ENCODE results near the gene OR2T2.
"Not testable (repeated sequence)": the region's sequence is repeated elsewhere in the genome, so short reads cannot be mapped to it uniquely, and the experiment has no call there.

Gene OR2T2

GRCh38 chr1:248445399-248445798 is at the start of gene OR2T2:
OR2T2 (plus strand) TSS chr1:248445637; CDS start chr1:248452798, 7,161 bp downstream.
- not testable (repeated sequence) for DNase-seq (ENCODE audit: low read depth)

GRCh38 chr1:248402748-248403147 is 42.7 kb upstream of the OR2T2 start, which contains the start of gene OR2T1:
OR2T1 (plus strand) TSS chr1:248403048; CDS start chr1:248406148, 3,100 bp downstream.
- DNase-seq (ENCODE audit: low read depth), result no peak

- no peak for DNase-seq (ENCODE audit: low read depth)
These were observed 41.4 kb upstream of the OR2T2 start for GRCh38 chr1:248404024-248404423.

GRCh38 chr1:248406721-248407692 is 38.4 kb upstream of the OR2T2 start:
- no peak for DNase-seq (ENCODE audit: low read depth)

- no peak for DNase-seq (ENCODE audit: low read depth)
These were observed 29.2 kb upstream of the OR2T2 start for GRCh38 chr1:248416226-248416625.

- no peak for DNase-seq (ENCODE audit: low read depth)
These were observed 27.6 kb upstream of the OR2T2 start for GRCh38 chr1:248417854-248418253.

- DNase-seq (ENCODE audit: low read depth), result no peak
These were observed 24.1 kb upstream of the OR2T2 start for GRCh38 chr1:248421384-248421783.

GRCh38 chr1:248427526-248428191 is 17.8 kb upstream of the OR2T2 start:
- DNase-seq (ENCODE audit: low read depth), result not testable (repeated sequence)

GRCh38 chr1:248428192-248428533 is 17.3 kb upstream of the OR2T2 start:
- not testable (repeated sequence) for DNase-seq (ENCODE audit: low read depth)

GRCh38 chr1:248431683-248432082 is 13.8 kb upstream of the OR2T2 start:
- DNase-seq (ENCODE audit: low read depth), result not testable (repeated sequence)

- not testable (repeated sequence) for DNase-seq (ENCODE audit: low read depth)
These were observed 13.2 kb upstream of the OR2T2 start for GRCh38 chr1:248432201-248432600.

GRCh38 chr1:248433811-248434415 is 11.5 kb upstream of the OR2T2 start:
- not testable (repeated sequence) for DNase-seq (ENCODE audit: low read depth)

GRCh38 chr1:248434913-248435312 is 10.5 kb upstream of the OR2T2 start:
- DNase-seq (ENCODE audit: low read depth), result not testable (repeated sequence)

- not testable (repeated sequence) for DNase-seq (ENCODE audit: low read depth)
These were observed 9.1 kb upstream of the OR2T2 start for GRCh38 chr1:248436303-248436702.

GRCh38 chr1:248438668-248439067 is 6.8 kb upstream of the OR2T2 start:
- not testable (repeated sequence) for DNase-seq (ENCODE audit: low read depth)

GRCh38 chr1:248439283-248439682 is 6.2 kb upstream of the OR2T2 start:
- not testable (repeated sequence) for DNase-seq (ENCODE audit: low read depth)

GRCh38 chr1:248442500-248443277 is 2.7 kb upstream of the OR2T2 start:
- DNase-seq (ENCODE audit: low read depth), result not testable (repeated sequence)

- not testable (repeated sequence) for DNase-seq (ENCODE audit: low read depth)
These were observed 834 bp upstream of the OR2T2 start for GRCh38 chr1:248444603-248445002.

GRCh38 chr1:248448409-248449074 is 3.1 kb downstream of the OR2T2 start:
- DNase-seq (ENCODE audit: low read depth), result not testable (repeated sequence)

GRCh38 chr1:248449821-248450465 is 4.5 kb downstream of the OR2T2 start:
- not testable (repeated sequence) for DNase-seq (ENCODE audit: low read depth)

All from stimulated activated CD8-positive, alpha-beta memory T cell treated with anti-CD3 and anti-CD28 coated beads, Interleukin-12 subunit alpha, Interleukin-12 subunit beta, amount 100 ng/mL, for 4 hours (primary cell).